HEK293 (cell line): ENCODE results near the gene TNFSF10.

Source experiments
- CTCF ChIA-PET: fragments of 350-600 bp; formaldehyde crosslinking; extraction: SDS; loops from one replicate; lab custom pipeline; 2021; ENCODE audit warnings: antibody characterized with exemption; lab: Yijun Ruan, JAX
- POLR2A ChIA-PET: fragments of 300-600 bp; formaldehyde crosslinking; extraction: SDS; loops from one replicate; lab custom pipeline; 2020; ENCODE audit warnings: antibody characterized with exemption, inconsistent platforms; lab: Yijun Ruan, JAX
- H3K27ac ChIP-seq: fragments of 200-500 bp; sonication (Bioruptor generic); 2 replicates; pipeline ENCODE4 v1.5.1; 2014; ENCODE audit warnings: low read depth, low read length, control low read depth, inconsistent platforms; ENCODE audit errors: extremely low read depth
- H3K36me3 ChIP-seq, 2 experiments: fragments of 200-500 bp in 1 of 2; sonication (Bioruptor generic) in 1 of 2; 1 replicate in 1 of 2; 2 replicates in 1 of 2; pipeline ENCODE4 v1.5.1; 2014 to 2017; ENCODE audit warnings: inconsistent platforms in 2 of 2, low read length in 2 of 2; ENCODE audit not compliant: control insufficient read depth in 2 of 2, insufficient read depth in 1 of 2
- H3K4me1 ChIP-seq: fragments of 200-500 bp; sonication (Bioruptor generic); 2 replicates; pipeline ENCODE4 v1.5.1; 2014; ENCODE audit warnings: mild to moderate bottlenecking, low read length, inconsistent platforms; ENCODE audit not compliant: control insufficient read depth, insufficient read depth
- H3K4me3 ChIP-seq: 2 replicates; pipeline ENCODE4 v1.5.1; 2011; ENCODE audit warnings: low read depth, mild to moderate bottlenecking, control low read depth, low read length, moderate library complexity
- H3K9me3 ChIP-seq: fragments of 200-500 bp; sonication (Bioruptor generic); 2 replicates; pipeline ENCODE4 v1.5.1; 2014; ENCODE audit warnings: low read depth, low read length, inconsistent platforms; ENCODE audit not compliant: control insufficient read depth, insufficient read depth
- GFI1B ChIP-seq: fragments of 450-650 bp; formaldehyde crosslinking; IDR thresholded peaks from 2 replicates; pipeline ENCODE4 v1.5.1; 2016; ENCODE audit warnings: missing biosample characterization, missing genetic modification characterization
- KLF10 ChIP-seq: fragments of 450-650 bp; IDR thresholded peaks from 2 replicates; pipeline ENCODE4 v1.5.1; 2018; ENCODE audit warnings: missing biosample characterization, mild to moderate bottlenecking, missing genetic modification characterization
- PRDM1 ChIP-seq: fragments of 450-650 bp; formaldehyde crosslinking; IDR thresholded peaks from 2 replicates; pipeline ENCODE4; 2016; ENCODE audit warnings: missing biosample characterization, missing genetic modification characterization
- PRDM6 ChIP-seq: fragments of 450-650 bp; formaldehyde crosslinking; IDR thresholded peaks from 2 replicates; pipeline ENCODE4 v1.5.1; 2017; ENCODE audit warnings: missing biosample characterization, missing genetic modification characterization
- SETDB1 ChIP-seq: IDR thresholded peaks from one replicate; pipeline ENCODE4 v1.6.1; 2017; ENCODE audit warnings: mild to moderate bottlenecking, low read length, moderate library complexity, mixed read lengths; ENCODE audit not compliant: insufficient read length
- ZBTB1 ChIP-seq: fragments of 450-650 bp; formaldehyde crosslinking; IDR thresholded peaks from 2 replicates; pipeline ENCODE4 v1.5.1; 2016; ENCODE audit warnings: missing biosample characterization, missing genetic modification characterization
- ZBTB20 ChIP-seq: fragments of 450-650 bp; formaldehyde crosslinking; IDR thresholded peaks from 2 replicates; pipeline ENCODE4 v1.5.1; 2016; ENCODE audit warnings: missing biosample characterization, missing genetic modification characterization
- ZFHX2 ChIP-seq: fragments of 450-650 bp; formaldehyde crosslinking; conservative IDR thresholded peaks from 2 replicates; pipeline ENCODE4 v1.5.1; 2016; ENCODE audit warnings: missing biosample characterization, missing genetic modification characterization
- ZFP3 ChIP-seq: fragments of 450-650 bp; formaldehyde crosslinking; IDR thresholded peaks from 2 replicates; pipeline ENCODE4 v1.5.1; 2016; ENCODE audit warnings: low read depth, missing biosample characterization, missing genetic modification characterization
- ZNF133 ChIP-seq: fragments of 450-650 bp; formaldehyde crosslinking; IDR thresholded peaks from 2 replicates; pipeline ENCODE4 v1.5.1; 2016; ENCODE audit warnings: missing biosample characterization, missing genetic modification characterization
- ZNF155 ChIP-seq: fragments of 450-650 bp; formaldehyde crosslinking; IDR thresholded peaks from 2 replicates; pipeline ENCODE4 v1.5.1; 2016; ENCODE audit warnings: missing biosample characterization, missing genetic modification characterization
- ZNF174 ChIP-seq: fragments of 450-650 bp; formaldehyde crosslinking; IDR thresholded peaks from 2 replicates; pipeline ENCODE4 v1.5.0; 2017; ENCODE audit warnings: missing biosample characterization, mild to moderate bottlenecking, missing genetic modification characterization
- ZNF223 ChIP-seq: fragments of 450-650 bp; formaldehyde crosslinking; IDR thresholded peaks from 2 replicates; pipeline ENCODE4 v1.5.1; 2016; ENCODE audit warnings: missing biosample characterization, missing genetic modification characterization
- ZNF324 ChIP-seq: fragments of 450-650 bp; formaldehyde crosslinking; IDR thresholded peaks from 2 replicates; pipeline ENCODE4 v1.5.1; 2016; ENCODE audit warnings: missing biosample characterization, missing genetic modification characterization
- ZNF354C ChIP-seq: fragments of 450-650 bp; formaldehyde crosslinking; IDR thresholded peaks from 2 replicates; pipeline ENCODE4 v1.5.1; 2016; ENCODE audit warnings: missing biosample characterization, missing genetic modification characterization, low read depth, borderline replicate concordance
- ZNF37A ChIP-seq: fragments of 450-650 bp; IDR thresholded peaks from 2 replicates; pipeline ENCODE4 v1.5.1; 2018; ENCODE audit warnings: missing biosample characterization, missing genetic modification characterization
- ZNF394 ChIP-seq: fragments of 450-650 bp; formaldehyde crosslinking; IDR thresholded peaks from 2 replicates; pipeline ENCODE4 v1.5.1; 2016; ENCODE audit warnings: missing biosample characterization, missing genetic modification characterization, mild to moderate bottlenecking, moderate library complexity, borderline replicate concordance
- ZNF404 ChIP-seq: fragments of 450-650 bp; formaldehyde crosslinking; IDR thresholded peaks from 2 replicates; pipeline ENCODE4 v1.5.1; 2017; ENCODE audit warnings: missing biosample characterization, missing genetic modification characterization
- ZNF433 ChIP-seq: fragments of 450-650 bp; formaldehyde crosslinking; IDR thresholded peaks from 2 replicates; pipeline ENCODE4 v1.5.1; 2016; ENCODE audit warnings: missing biosample characterization, missing genetic modification characterization, low read depth
- ZNF529 ChIP-seq: fragments of 450-650 bp; formaldehyde crosslinking; IDR thresholded peaks from 2 replicates; pipeline ENCODE4 v1.5.1; 2017; ENCODE audit warnings: missing genetic modification characterization, missing biosample characterization; ENCODE audit not compliant: insufficient replicate concordance
- ZNF549 ChIP-seq: fragments of 450-650 bp; IDR thresholded peaks from 2 replicates; pipeline ENCODE4 v1.5.1; 2018; ENCODE audit warnings: missing biosample characterization, missing genetic modification characterization, mild to moderate bottlenecking, inconsistent platforms, moderate library complexity
- ZNF558 ChIP-seq: fragments of 450-650 bp; formaldehyde crosslinking; IDR thresholded peaks from 2 replicates; pipeline ENCODE4 v1.5.1; 2016; ENCODE audit warnings: missing biosample characterization, missing genetic modification characterization
- ZNF596 ChIP-seq: fragments of 450-650 bp; IDR thresholded peaks from 2 replicates; pipeline ENCODE4 v1.5.0; 2018; ENCODE audit warnings: missing biosample characterization, mild to moderate bottlenecking, missing genetic modification characterization, moderate library complexity
- ZNF610 ChIP-seq: fragments of 450-650 bp; formaldehyde crosslinking; IDR thresholded peaks from 2 replicates; pipeline ENCODE4 v1.5.1; 2016; ENCODE audit warnings: missing biosample characterization, missing genetic modification characterization, borderline replicate concordance
- ZNF629 ChIP-seq: fragments of 450-650 bp; formaldehyde crosslinking; IDR thresholded peaks from 2 replicates; pipeline ENCODE4 v1.5.1; 2017; ENCODE audit warnings: missing biosample characterization, missing genetic modification characterization
- ZNF639 ChIP-seq: fragments of 450-650 bp; formaldehyde crosslinking; IDR thresholded peaks from 2 replicates; pipeline ENCODE4 v1.5.1; 2016; ENCODE audit warnings: missing biosample characterization, missing genetic modification characterization
- ZNF707 ChIP-seq: fragments of 450-650 bp; formaldehyde crosslinking; IDR thresholded peaks from 2 replicates; pipeline ENCODE4 v1.5.1; 2016; ENCODE audit warnings: missing biosample characterization, missing genetic modification characterization
- ZNF843 ChIP-seq: fragments of 450-650 bp; formaldehyde crosslinking; IDR thresholded peaks from 2 replicates; pipeline ENCODE4 v1.5.1; 2016; ENCODE audit warnings: missing biosample characterization, missing genetic modification characterization
- ZSCAN30 ChIP-seq: fragments of 450-650 bp; IDR thresholded peaks from 2 replicates; pipeline ENCODE4 v1.5.1; 2018; ENCODE audit warnings: missing biosample characterization, mild to moderate bottlenecking, missing genetic modification characterization, moderate library complexity

TNFSF10 gene

GRCh38 chr3:172537507-172538158, 14.4 kb upstream of the TNFSF10 start (continued):
- TF ChIP-seq ZBTB1 (tag by site-specific recombination): no peak
- no peak for TF ChIP-seq ZNF433 (tag by site-specific recombination)
- no peak for TF ChIP-seq PRDM6 (tag by site-specific recombination)

GRCh38 chr3:172536993-172537419, 13.8 kb upstream of the TNFSF10 start:
- Histone ChIP-seq H3K27ac (no peak overlapping the region), H3K9me3 (no peaks in the 10 kb centered on the region), H3K4me3 (no peak overlapping the region), H3K4me1 (no peaks in the 10 kb centered on the region), H3K36me3 (no peaks in the 10 kb centered on the region)
- TF ChIP-seq ZNF707 (tag by site-specific recombination) (no peak), ZNF174 (tag by site-specific recombination) (no peak), ZNF404 (tag by site-specific recombination) (no peak), ZNF629 (tag by site-specific recombination) (no peak), PRDM1 (no peak), ZBTB20 (tag by site-specific recombination) (no peak), ZNF549 (no peak), ZNF558 (tag by site-specific recombination) (no peak), ZSCAN30 (tag by site-specific recombination) (no peak), ZNF843 (tag by site-specific recombination) (no peak)
- CTCF ChIA-PET: no interaction called here
- POLR2A ChIA-PET: no interaction called here

- no peaks in the 10 kb centered on the region for H3K36me3 ChIP-seq
- H3K4me1 ChIP-seq: no peaks in the 10 kb centered on the region
- CTCF ChIA-PET: no interaction called here
- no peaks in the 10 kb centered on the region for H3K9me3 ChIP-seq
- TF ChIP-seq ZNF223 (tag by site-specific recombination) (no peak), ZNF37A (no peak), ZFHX2 (tag by site-specific recombination) (no peak), ZNF639 (tag by site-specific recombination) (no peak), ZNF596 (tag by site-specific recombination) (no peak), ZNF155 (tag by site-specific recombination) (no peak), GFI1B (tag by site-specific recombination) (no peak), ZNF610 (tag by site-specific recombination) (no peak), ZNF529 (tag by site-specific recombination) (no peak), ZNF394 (tag by site-specific recombination) (no peak), ZNF133 (tag by site-specific recombination) (no peak), ZBTB1 (tag by site-specific recombination) (no peak), ZNF354C (no peak), KLF10 (no peak), SETDB1 (no peak), ZFP3 (tag by site-specific recombination) (no peak), ZNF558 (tag by site-specific recombination) (no peak), ZNF324 (tag by site-specific recombination) (no peak)
- POLR2A ChIA-PET: no interaction called here
- H3K27ac ChIP-seq: no peak overlapping the region
- H3K4me3 ChIP-seq: no peak overlapping the region
Measured at GRCh38 chr3:172536505-172536904, 13.3 kb upstream of the TNFSF10 start.
